Stimulated activated CD4-positive, alpha-beta T cell treated with anti-CD3 and anti-CD28 coated beads, Interleukin-15, amount 100 ng/mL, for 1 hour (primary cell): ENCODE results near the gene MAP3K12.
"Not testable (repeated sequence)": the region's sequence is repeated elsewhere in the genome, so short reads cannot be mapped to it uniquely, and the experiment has no call there.

Experiments used
- DNase-seq, 2 donors: peaks; one replicate each; pipeline ENCODE4 v3.0.0-alpha.2; 2020; ENCODE audit warnings: low read depth in 1 of 2, low spot score in 1 of 2

MAP3K12 gene, protein sequence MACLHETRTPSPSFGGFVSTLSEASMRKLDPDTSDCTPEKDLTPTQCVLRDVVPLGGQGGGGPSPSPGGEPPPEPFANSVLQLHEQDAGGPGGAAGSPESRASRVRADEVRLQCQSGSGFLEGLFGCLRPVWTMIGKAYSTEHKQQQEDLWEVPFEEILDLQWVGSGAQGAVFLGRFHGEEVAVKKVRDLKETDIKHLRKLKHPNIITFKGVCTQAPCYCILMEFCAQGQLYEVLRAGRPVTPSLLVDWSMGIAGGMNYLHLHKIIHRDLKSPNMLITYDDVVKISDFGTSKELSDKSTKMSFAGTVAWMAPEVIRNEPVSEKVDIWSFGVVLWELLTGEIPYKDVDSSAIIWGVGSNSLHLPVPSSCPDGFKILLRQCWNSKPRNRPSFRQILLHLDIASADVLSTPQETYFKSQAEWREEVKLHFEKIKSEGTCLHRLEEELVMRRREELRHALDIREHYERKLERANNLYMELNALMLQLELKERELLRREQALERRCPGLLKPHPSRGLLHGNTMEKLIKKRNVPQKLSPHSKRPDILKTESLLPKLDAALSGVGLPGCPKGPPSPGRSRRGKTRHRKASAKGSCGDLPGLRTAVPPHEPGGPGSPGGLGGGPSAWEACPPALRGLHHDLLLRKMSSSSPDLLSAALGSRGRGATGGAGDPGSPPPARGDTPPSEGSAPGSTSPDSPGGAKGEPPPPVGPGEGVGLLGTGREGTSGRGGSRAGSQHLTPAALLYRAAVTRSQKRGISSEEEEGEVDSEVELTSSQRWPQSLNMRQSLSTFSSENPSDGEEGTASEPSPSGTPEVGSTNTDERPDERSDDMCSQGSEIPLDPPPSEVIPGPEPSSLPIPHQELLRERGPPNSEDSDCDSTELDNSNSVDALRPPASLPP

DNA sequence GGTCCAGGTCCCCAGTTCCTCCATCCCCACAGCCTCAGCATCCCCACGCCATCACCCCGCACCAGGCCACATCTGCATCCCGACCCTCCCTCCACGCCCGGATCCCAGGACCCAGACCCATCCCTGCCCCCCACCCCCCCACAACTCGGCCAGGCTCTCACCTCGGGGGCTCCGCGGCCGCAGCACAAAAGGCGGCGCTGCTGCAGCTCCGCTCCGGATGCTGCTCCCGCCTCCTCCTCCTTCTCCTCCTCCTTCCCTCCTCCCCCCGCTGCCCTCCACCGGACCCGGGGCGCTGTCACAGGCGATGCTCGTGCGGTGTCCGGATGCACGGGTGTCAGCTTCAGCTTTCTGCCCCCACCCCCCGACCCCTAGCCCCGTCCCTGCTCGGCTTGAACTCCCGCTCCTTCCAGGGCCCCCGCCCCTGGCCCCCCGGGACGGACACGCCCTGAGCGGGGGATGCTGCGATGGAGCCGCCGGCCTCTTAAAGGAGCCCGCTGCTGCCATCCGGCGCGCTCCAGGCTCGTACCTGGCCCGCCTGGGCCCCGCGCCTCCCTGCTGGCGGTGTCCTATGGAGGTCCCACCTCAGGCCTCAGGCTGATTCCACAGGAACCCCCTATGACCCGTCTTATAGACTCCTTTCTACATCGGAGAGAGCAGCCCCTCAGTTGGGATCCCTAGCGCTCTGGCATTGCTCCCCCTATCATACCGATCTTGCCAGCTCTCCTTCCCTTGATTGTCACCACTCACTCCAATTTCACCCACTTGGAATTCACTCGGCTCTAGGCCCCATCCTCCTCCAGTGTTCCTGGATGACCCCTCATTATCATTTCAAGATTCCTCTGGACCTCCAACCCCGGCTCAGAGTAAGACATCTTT lies at the start of gene MAP3K12:
Gene MAP3K12, minus strand, starts transcription at position 193 of the 876 bp plus-strand sequence. CDS start 12,067 bp downstream, outside the sequence.
- DNase-seq = peak in 1 of 2 donors; percentile 42

DNA sequence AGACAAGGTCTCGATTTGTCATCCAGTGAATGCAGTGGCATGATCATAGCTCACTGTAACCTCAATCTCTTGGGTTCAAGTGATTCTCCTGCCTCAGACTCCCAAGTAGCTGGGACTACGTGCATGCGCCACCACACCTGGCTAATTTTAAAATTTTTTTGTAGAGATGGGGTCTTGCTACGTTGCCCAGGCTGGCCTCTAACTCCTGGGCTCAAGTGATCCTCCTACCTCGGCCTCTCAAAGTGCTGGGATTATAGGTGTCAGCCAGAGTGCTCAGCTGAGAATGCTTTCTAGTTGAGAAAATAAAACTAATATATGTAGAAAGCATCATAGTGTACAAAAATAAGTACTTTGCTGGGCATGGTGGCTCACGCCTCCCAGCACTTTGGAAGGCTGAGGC lies 49.1 kb upstream of the MAP3K12 start:
- not testable (repeated sequence) for DNase-seq

DNA sequence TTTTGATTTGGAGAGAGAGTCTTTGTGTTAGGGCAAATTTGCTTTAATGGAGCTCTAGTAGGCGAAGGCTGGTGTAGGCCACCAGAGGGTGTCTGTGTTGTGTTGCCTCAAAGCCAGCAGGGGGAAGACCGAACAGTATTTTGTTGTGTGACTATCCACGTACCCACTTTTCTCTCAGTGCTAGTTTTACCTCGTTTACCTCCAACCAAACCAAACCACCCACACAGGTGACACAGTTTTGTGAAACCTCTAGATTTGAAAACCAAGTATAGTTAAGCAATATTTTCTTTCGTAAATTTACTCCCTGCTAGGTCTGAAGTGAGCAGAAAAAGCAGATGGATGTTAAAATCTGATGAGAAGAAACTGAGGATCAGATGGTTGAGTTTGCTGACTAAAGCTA lies 44.3 kb upstream of the MAP3K12 start:
- peak; percentile 5 to 20 for DNase-seq

DNA sequence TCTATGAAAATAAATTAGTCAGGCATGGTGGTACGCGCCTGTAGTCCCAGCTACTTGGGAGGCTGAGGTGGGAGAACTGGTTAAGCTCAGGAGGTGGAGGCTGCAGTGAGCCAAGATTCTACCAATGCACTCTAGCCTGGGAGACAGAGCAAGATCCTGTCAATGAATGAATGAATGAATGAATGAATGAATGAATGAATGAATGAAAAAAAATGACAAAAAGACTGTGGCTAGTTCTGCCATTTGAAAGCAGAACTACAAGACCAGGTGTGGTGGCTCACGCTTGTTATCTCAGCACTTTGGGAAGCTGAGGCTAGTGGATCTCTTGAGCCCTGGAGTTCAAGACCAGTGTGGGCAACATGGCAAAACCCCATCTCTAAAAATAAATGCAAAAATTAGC lies 40.3 kb upstream of the MAP3K12 start:
- DNase-seq = no peak

DNA sequence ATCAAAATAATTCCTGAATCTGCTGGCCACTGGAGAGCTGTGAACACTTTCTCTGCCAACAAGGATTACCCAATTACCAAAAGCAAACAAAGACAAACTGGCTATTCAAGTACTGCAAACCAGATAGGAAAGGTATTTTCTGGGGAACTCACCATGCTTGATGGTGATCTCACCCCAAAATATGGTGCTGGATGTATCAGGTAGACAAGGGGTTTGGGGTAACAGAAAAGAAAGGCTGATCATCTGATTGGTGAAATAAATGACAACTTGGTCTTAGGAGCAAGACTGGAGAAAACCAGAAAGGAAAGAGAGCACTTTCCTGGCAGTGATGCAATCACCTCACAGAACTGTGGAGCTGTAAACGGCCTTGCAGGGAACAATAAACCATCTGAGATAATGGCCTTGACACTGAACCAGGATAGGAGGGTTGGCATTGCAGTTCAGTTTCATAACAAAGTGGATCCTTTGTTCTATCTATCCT lies 39.0 kb upstream of the MAP3K12 start:
- DNase-seq = no peak

DNA sequence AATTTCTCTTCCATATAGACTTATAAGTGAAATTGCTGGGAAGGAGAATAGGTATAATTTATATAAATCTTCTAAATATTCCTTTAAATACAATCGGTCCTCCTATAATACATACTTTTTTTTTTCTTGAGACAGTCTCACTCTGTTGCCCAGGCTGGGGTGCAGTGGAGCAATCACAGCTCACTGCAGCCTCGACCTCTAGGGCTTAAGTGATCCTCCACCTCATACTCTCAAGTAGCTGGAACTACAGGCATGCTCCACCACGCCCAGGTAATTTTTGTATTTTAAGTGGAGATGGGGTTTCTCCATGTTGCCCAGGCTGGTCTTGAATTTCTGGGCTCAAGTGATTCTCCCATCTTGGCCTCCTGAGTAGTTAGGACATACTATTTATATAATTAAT lies 37.7 kb upstream of the MAP3K12 start:
- DNase-seq = no peak

DNA sequence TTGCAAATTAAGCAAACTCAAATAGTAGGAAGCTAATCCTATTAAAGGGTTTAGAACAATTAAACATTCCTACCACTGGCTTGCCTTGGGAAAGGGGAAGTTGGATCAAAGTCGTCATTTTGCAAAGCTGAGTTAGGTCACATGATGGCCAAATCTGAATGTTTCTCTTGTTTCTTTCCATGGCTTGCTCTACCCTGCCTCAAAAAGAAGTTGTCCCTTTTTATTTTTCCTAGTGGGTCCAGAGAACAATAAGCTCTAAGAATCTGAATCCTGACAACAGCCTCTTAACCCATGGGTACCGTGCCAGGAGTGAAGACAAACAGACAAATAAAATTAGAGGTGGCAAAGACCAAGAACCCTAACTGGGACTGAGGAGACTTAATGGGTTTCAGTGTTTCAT lies 34.2 kb upstream of the MAP3K12 start:
- DNase-seq = no peak

DNA sequence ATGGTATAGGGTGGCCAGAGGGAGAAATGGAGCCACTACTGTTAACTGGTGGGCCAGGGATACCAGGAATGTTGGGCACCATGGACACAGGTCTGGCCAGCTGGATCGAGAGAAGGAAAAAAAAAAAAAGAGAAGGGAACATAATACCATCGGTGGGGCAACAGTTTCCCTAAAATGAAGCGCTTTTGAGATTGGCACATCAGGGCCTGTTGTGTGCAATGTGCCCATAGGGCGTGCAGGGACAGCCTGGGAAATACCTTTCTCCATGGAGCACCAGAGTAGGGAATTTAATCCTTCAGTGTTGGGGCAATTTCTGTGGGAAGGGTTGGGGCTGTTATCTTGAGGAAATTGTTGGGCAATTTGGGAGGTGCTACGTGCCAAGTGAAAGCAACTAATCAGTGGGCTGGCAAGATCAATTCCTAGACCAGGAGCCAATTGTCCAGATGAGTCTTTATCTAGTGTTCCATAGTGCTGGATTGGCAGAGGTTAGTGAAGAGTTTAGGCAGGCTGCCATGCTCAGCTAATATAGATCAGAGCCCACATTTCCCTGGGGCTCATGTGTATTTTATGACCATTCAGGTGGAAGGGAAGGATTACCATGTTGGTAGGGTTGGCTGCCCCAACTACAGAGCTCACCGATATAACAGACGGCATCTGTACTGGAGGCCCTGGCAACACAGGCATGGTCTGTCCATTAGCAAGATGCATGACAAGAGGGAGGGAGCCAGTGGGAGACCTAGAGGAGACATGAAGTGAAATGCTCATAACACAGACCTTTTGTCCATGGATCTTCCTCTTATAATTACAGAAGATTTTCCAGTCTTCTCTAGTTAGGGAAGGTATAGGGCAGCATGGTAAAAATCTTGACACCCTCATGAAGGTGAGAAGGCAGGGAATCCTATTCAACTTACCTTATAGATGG lies 33.5 kb upstream of the MAP3K12 start:
- no peak for DNase-seq

DNA sequence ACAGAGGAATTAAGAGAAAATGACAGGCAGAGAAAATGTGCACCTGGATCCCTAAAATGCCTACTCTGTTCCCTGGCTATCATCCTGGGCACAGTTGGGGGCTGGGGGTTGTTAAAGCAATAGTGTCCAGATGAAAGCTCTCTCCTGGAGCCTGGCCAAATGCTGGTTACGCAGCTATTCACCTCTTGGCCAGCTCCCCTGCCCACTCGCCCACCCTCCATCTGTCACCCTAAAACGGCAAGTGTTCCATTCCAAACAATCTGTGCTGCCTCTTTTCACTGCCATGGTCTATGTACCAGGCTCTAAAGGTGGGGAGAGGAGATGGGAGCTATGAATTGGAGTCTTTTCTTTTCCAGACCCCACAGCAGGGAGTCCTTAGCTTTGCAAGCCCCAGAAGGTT lies 32.8 kb upstream of the MAP3K12 start:
- no peak for DNase-seq

DNA sequence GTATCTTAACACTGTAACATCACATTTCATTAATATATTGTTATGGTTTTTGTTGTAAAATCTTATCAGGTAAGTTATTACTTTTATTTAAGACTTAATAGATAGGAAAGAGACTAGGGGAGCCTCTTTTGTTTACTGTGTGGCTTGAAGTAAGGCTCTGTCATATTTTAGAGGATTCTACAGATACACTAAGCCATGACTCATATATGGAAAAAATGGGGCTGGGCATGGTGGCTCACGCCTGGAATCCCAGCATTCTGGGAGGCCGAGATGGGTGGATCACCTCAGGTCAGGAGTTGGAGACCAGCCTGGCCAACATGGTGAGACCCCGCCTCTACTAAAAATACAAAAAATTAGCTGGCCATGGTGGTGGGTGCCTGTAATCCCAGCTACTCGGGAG lies 31.7 kb upstream of the MAP3K12 start:
- no peak for DNase-seq

DNA sequence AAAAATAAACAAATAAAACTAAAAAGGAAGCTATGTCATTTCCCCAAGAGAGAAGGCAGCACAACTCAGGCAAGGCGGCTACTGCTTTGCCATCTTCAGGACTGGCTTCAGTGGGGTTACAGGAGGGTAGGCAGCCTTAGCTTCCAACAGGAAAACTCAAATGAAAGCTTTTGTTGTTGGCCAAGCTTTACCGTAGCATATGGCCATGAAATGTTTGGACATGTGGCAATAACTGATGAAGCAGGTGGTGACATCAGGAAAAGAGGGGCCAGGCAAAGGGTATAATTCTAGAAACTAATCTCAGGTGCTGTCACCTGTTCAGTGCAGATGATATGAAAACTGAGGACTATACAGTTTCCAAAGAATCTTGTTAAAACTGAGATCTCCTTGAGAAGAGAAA lies 30.8 kb upstream of the MAP3K12 start:
- no peak for DNase-seq

DNA sequence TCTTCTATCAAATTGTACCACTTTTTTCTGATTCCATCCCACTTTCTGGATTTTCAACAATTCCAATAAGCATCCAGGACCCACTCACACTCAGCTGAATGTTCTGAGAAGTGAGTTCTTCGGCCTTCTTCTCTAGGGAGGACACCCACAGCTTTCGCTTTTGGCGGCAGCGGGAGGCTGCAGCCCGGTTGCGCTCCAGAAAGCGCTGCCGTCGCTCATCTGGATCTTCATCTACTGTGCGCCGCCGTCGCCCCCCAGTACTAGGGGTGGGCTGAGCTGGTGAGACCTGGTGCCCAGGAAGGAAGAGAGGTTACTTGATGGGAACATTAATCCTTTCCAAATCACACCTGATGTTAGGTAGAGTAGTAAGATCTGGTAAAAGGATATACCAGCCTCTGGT lies 25.2 kb upstream of the MAP3K12 start:
- no peak for DNase-seq

DNA sequence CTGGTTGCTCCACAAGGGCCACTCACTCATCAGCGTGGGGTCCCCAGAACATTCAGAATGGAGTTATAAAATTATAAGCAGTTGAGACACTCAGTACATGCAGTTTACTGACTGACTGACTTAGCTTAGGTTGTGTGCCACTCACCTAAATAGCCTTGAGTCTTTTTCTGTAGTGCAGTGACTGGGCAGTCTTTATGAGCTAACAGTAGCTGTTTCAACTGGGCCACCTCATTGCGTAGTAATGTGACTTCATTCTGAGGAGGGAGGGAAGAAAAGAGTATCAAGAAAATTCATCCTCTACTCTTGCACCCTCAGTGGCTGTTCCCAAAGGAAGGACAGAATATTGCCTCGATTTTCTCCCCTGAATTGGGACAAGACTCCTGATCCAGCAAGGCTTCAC lies 23.9 kb upstream of the MAP3K12 start:
- DNase-seq = no peak

DNA sequence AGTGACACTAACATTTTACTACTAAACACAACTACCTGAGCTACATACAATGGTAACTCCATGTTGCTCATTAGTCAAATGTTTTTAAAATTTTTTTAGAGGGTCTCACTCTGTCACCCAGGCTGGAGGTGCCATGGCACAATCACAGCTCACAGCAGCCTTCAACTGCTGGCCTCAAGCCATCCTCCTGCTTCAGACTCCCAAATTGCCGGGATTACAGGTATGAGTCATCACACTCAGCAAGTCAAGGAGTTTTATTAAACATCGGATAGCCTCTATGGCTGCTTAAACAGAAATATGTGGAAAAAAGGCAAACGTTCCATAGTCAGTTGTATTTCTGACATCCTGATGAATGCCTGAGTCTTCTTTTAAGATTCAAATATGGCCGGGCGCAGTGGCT lies 19.1 kb upstream of the MAP3K12 start:
- DNase-seq = no peak

DNA sequence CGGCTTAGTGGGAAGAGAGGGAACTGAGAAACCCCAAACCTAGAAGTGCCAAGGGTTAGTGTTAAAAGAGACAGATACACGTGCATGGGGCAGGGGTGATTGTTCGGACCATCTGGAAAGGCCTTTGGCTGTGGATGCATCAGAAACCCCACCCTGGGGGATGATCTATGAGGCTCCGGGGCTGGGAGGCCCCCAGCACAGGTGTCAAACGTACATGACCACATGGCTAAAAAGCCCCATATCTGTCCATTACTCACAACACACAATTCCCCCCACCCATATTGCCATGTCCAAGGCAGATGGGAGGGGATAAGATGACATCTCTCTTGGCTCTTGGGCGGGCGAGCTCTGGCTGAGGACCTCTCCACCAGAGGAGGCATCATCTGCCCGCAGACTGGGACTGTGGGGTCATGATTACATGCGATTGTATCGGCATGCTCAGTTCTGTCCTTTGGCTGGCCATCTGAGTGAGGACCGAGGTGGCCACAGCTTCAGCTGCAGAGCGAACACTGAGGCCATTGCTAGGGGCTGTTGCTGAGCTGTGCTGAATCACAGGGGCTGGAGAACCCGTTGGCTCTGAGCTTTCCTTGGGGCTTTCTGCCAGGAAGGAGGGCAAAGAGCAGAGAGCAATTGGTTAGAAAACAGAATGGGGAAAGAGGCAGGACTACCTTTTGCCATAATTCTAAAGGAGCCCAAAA lies 17.6 kb upstream of the MAP3K12 start:
- no peak for DNase-seq

DNA sequence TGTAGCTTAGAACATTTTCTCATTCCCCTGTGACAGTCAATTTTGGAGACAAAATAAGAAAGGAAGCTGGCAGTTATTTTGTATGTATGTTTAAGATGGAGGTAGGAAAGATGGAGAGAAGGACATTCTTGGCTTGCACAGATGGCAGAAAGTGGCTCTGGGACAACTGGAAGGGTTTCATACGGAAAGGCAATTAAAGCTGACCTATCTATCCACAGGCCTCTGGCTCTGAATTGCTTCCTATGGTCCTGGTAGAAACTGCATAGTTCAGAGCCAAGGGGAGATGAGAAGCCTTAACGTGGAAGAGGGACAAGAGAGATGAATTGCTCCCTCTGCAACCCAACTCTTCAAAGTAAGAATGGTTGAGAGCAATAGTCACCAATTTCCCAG lies 16.0 kb upstream of the MAP3K12 start:
- no peak for DNase-seq

DNA sequence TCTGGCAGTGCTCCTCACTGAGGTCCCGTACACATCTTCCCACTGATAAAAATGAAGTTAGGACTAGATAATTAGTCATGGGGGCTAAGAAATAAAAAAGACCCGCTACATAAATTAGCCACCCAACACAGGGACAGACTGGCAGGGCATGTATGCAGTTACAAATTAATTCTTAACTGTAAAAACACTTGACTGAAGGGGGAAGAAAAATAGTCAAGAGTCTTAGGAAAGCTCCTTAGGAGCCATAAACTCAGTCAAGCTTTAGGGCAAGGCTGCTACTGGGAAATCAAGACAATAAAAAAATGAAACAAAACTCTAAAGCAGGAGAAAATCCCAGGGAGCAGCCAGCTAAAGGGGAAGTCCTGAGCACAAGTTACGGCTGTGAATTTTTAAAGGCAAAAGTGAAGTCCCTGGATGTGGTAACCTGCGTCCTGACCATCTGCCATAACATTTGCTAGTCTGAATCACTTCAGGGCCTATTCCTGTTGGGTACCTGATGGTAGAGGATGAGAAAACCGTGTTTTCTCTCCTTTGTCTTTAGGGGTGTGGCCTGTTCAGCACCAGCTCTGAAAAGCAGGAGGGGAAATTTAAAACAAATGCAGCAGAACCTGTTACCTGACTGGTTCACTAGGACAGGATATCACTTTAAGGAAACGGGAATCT lies 15.5 kb upstream of the MAP3K12 start:
- no peak for DNase-seq

DNA sequence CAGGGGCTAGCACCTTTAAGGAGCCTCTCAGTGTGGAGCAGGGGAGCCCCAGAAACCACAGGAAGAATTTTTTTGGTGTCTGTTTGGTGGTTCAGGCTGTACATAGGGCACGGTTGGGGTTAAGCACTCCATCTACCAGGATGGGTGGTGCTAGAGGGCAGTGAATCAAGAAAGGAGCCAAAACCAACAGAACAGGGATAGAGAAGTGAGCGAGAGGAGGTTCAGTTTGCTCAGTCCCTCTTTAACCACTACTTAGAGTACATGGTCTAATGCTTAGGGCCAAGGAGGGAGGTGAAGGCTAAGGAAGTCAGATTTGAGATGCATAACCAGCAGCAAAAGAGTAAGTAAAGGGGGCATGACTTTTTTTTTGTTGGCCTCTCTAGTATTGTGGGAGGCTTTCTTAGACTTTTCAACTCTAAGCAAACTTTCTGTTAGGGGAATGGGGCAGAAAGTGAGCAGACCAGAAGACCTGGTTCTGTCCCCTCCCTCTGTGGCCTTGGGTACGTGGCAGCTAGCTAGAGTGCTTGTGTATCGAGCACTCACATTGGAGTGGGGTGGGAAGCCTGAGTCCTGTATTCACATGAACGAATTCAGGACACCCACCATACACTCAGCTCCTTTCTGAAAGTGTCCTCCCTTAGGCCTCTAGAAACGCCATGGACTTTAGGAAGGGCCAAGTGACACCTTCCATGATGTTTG lies 14.6 kb upstream of the MAP3K12 start:
- DNase-seq = no peak
